OCI-LY7 (cell line): ENCODE results near the gene LEF1. TPM values are rescaled to one million over a fixed set of nuclear protein-coding genes. Genes with fewer than 3 reads are reported as not detected.

Experiments used
- BruUV-seq: library from RNA; stranded (reverse); fragments of 400-500 nt; replicated peaks from 2 replicates; lab custom pipeline; 2021; lab: Mats Ljungman, UMichigan
- CTCF ChIA-PET: fragments of 300-600 bp; sonication (Branson Sonifier 250); formaldehyde crosslinking; loops from one replicate; lab custom pipeline; 2022; ENCODE audit warnings: antibody characterized with exemption; ENCODE audit not compliant: unreplicated experiment; lab: Charles Lee
- POLR2A ChIA-PET: fragments of 300-600 bp; sonication (Branson Sonifier 250); formaldehyde crosslinking; loops from one replicate; lab custom pipeline; 2022; ENCODE audit warnings: antibody characterized with exemption; lab: Charles Lee
- DNase-seq: peaks from one replicate; pipeline ENCODE4 v3.0.0-alpha.2; 2015; ENCODE audit warnings: low spot score
- H2AFZ ChIP-seq: fragments of 200-600 bp; sonication (generic), shearing (Covaris generic); 2 replicates; pipeline ENCODE4 v1.6.1; 2014; ENCODE audit warnings: mild to moderate bottlenecking, antibody characterized with exemption, low read length, moderate library complexity
- H3K27ac ChIP-seq: fragments of 200-600 bp; sonication (generic); 2 replicates; pipeline ENCODE4 v1.5.1; 2014; ENCODE audit warnings: mixed run types, low read depth, mild to moderate bottlenecking, moderate library complexity, low read length, inconsistent platforms; ENCODE audit not compliant: poor library complexity, severe bottlenecking
- H3K36me3 ChIP-seq: fragments of 200-600 bp; sonication (generic); 2 replicates; pipeline ENCODE4 v1.6.1; 2014; ENCODE audit warnings: mild to moderate bottlenecking, antibody characterized with exemption, low read length, moderate library complexity, mixed read lengths; ENCODE audit not compliant: insufficient read depth
- H3K4me1 ChIP-seq: fragments of 200-600 bp; sonication (generic); 2 replicates; pipeline ENCODE4 v1.5.1; 2014; ENCODE audit warnings: mild to moderate bottlenecking, low read length; ENCODE audit not compliant: insufficient read depth, poor library complexity, severe bottlenecking
- H3K4me2 ChIP-seq: fragments of 200-600 bp; sonication (generic); 2 replicates; pipeline ENCODE4 v1.6.1; 2014; ENCODE audit warnings: mild to moderate bottlenecking, low read length
- H3K4me3 ChIP-seq: fragments of 200-600 bp; sonication (generic); 2 replicates; pipeline ENCODE4 v1.5.1; 2014; ENCODE audit warnings: mild to moderate bottlenecking, low read depth, low read length; ENCODE audit not compliant: poor library complexity, severe bottlenecking
- H3K79me2 ChIP-seq: fragments of 200-600 bp; sonication (generic); 2 replicates; pipeline ENCODE4 v1.6.1; 2016; ENCODE audit warnings: low read depth, mild to moderate bottlenecking, low read length, moderate library complexity, mixed read lengths; ENCODE audit not compliant: insufficient read depth
- H3K9me2 ChIP-seq: fragments of 200-600 bp; sonication (generic); 2 replicates; pipeline ENCODE4 v1.6.1; 2016; ENCODE audit warnings: mild to moderate bottlenecking, low read length, mixed read lengths; ENCODE audit not compliant: insufficient read depth
- H3K9me3 ChIP-seq: fragments of 200-600 bp; sonication (generic); 2 replicates; pipeline ENCODE4 v1.6.1; 2014; ENCODE audit warnings: mild to moderate bottlenecking, mixed run types, low read length, mixed read lengths
- H4K20me1 ChIP-seq: fragments of 200-600 bp; sonication (generic); 2 replicates; pipeline ENCODE4 v1.6.1; 2014; ENCODE audit warnings: mild to moderate bottlenecking, antibody characterized with exemption, low read length, moderate library complexity, mixed read lengths; ENCODE audit not compliant: insufficient read depth
- CTCF ChIP-seq: fragments of 200-600 bp; sonication (generic); conservative IDR thresholded peaks from 2 replicates; pipeline ENCODE4 v1.5.1; 2014; ENCODE audit warnings: mild to moderate bottlenecking, antibody characterized with exemption, low read length, moderate library complexity, mixed read lengths
- EZH2phosphoT487 ChIP-seq: fragments of 200-600 bp; sonication (generic); IDR thresholded peaks from 2 replicates; pipeline ENCODE4 v1.6.1; 2018; ENCODE audit warnings: low read depth, borderline replicate concordance, mild to moderate bottlenecking, mixed run types, antibody characterized with exemption, low read length, moderate library complexity, mixed read lengths
- intact Hi-C: fragments of 100-400 bp; cut with micrococcal nuclease; formaldehyde crosslinking; loops from one replicate; pipeline ENCODE4 v1.10.0; 2022; ENCODE audit not compliant: unreplicated experiment
- total RNA-seq, 2 experiments: library from RNA; depleted of rRNA in 1 of 2; stranded (reverse); fragments of >200 nt in 1 of 2; shearing (Covaris generic) in 1 of 2; gene quantifications; 2 replicates each; pipeline ENCODE4 v1.2.3, GENCODE V29; 2014 to 2022

The LEF1 gene
- total RNA-seq, 2 experiments from 2014 or later: 207 to 223 TPM

GRCh38 chr4:108126806-108127205 lies 41.9 kb downstream of the LEF1 start:
- no peaks in the 10 kb centered on the region for H3K9me3 ChIP-seq
- no peak overlapping the region for H3K4me3 ChIP-seq
- BruUV-seq: no TSS peak
- peaks cover 8% of the 10 kb centered on the region; the same call in 1 of the 2 replicates for H4K20me1 ChIP-seq
- TF ChIP-seq EZH2phosphoT487: no peak
- no peak for TF ChIP-seq CTCF
- ChIA-PET CTCF (no interaction called here), POLR2A (interaction anchor here (11.9 kb wide), 1 partner anchor 11 kb away, joined by 97 read pairs; no protein-coding TSS in a partner anchor)
- peaks cover 5% of the 10 kb centered on the region for H3K4me1 ChIP-seq
- peaks cover 94% of the 10 kb centered on the region for H3K79me2 ChIP-seq
- DNase-seq: no peak
- H2AFZ ChIP-seq: no peak overlapping the region
- H3K36me3 ChIP-seq: peaks cover 95% of the 10 kb centered on the region
- intact Hi-C loops: no loop called here
- H3K27ac ChIP-seq: no peak overlapping the region
- H3K9me2 ChIP-seq: no peaks in the 10 kb centered on the region
- H3K4me2 ChIP-seq: no peak overlapping the region

GRCh38 chr4:108120789-108121188 lies 47.9 kb downstream of the LEF1 start:
- no peak overlapping the region for H3K27ac ChIP-seq
- no peaks in the 10 kb centered on the region for H3K9me3 ChIP-seq

More at GRCh38 chr4:108120789-108121188, 47.9 kb downstream of the LEF1 start:
- Histone ChIP-seq H2AFZ (no peak overlapping the region), H3K4me3 (no peak overlapping the region), H4K20me1 (peaks cover 11% of the 10 kb centered on the region; the same call in 1 of the 2 replicates), H3K36me3 (peaks cover 85% of the 10 kb centered on the region), H3K4me1 (peaks cover 54% of the 10 kb centered on the region), H3K4me2 (no peak overlapping the region), H3K79me2 (peaks cover 97% of the 10 kb centered on the region), H3K9me2 (no peaks in the 10 kb centered on the region)
- CTCF ChIA-PET: no interaction called here
- DNase-seq: no peak
- TF ChIP-seq CTCF (no peak), EZH2phosphoT487 (no peak)
- intact Hi-C loops: no loop called here
- BruUV-seq: no TSS peak
- POLR2A ChIA-PET: interaction anchor here (0.9 to 10.3 kb wide), 5 partner anchors 6 to 85 kb away, joined by 3 to 97 read pairs (median 3); no protein-coding TSS in a partner anchor
